Measurements from ENCODE around the gene SCGB1C1.

GRCh38 chr11:207208-207862 is 14.5 kb downstream of the SCGB1C1 start, which contains the start of the genes BET1L and RIC8A:
- TF ChIP-seq, protein P1, sequence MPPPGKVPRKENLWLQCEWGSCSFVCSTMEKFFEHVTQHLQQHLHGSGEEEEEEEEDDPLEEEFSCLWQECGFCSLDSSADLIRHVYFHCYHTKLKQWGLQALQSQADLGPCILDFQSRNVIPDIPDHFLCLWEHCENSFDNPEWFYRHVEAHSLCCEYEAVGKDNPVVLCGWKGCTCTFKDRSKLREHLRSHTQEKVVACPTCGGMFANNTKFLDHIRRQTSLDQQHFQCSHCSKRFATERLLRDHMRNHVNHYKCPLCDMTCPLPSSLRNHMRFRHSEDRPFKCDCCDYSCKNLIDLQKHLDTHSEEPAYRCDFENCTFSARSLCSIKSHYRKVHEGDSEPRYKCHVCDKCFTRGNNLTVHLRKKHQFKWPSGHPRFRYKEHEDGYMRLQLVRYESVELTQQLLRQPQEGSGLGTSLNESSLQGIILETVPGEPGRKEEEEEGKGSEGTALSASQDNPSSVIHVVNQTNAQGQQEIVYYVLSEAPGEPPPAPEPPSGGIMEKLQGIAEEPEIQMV (tag; conservative IDR thresholded peaks at IDR 0.05; ENCODE audit: low read depth) = no peak
- TF ChIP-seq RAD21 (CRISPR knock-in tag; conservative IDR thresholded peaks at IDR 0.05 in 1 of 2, IDR thresholded peaks at IDR 0.05 in 1 of 2) = no peak
- TF ChIP-seq, protein P2, sequence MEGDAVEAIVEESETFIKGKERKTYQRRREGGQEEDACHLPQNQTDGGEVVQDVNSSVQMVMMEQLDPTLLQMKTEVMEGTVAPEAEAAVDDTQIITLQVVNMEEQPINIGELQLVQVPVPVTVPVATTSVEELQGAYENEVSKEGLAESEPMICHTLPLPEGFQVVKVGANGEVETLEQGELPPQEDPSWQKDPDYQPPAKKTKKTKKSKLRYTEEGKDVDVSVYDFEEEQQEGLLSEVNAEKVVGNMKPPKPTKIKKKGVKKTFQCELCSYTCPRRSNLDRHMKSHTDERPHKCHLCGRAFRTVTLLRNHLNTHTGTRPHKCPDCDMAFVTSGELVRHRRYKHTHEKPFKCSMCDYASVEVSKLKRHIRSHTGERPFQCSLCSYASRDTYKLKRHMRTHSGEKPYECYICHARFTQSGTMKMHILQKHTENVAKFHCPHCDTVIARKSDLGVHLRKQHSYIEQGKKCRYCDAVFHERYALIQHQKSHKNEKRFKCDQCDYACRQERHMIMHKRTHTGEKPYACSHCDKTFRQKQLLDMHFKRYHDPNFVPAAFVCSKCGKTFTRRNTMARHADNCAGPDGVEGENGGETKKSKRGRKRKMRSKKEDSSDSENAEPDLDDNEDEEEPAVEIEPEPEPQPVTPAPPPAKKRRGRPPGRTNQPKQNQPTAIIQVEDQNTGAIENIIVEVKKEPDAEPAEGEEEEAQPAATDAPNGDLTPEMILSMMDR (IDR thresholded peaks at IDR 0.05 in 2 of 3, conservative IDR thresholded peaks at IDR 0.05 in 1 of 3; ENCODE audit: insufficient read depth in 2 of 3, low read depth in 1 of 3, low read length in 3 of 3) = no peak; a peak in 1 of 6 replicates
- TF ChIP-seq MXI1 (IDR thresholded peaks at IDR 0.05; ENCODE audit: low read depth, low read length) = no peak; the same call in 1 of the 2 replicates
- TF ChIP-seq RBM15 (IDR thresholded peaks at IDR 0.05; ENCODE audit: insufficient read depth, low read length) = no peak
- no peak for TF ChIP-seq REST (IDR thresholded peaks at IDR 0.05; ENCODE audit: borderline replicate concordance)
- no peak for TF ChIP-seq REST (CRISPR knock-in tag; IDR thresholded peaks at IDR 0.05; ENCODE audit: low read depth)
- peak; percentile 23; the same call in 1 of the 2 replicates for TF ChIP-seq EP300 (IDR thresholded peaks at IDR 0.05; ENCODE audit: low read length)
- no peak for TF ChIP-seq KLF16 (IDR thresholded peaks at IDR 0.05)
- TF ChIP-seq KDM1A (IDR thresholded peaks at IDR 0.05) = no peak
- TF ChIP-seq NR2C2 (CRISPR knock-in tag; IDR thresholded peaks at IDR 0.05) = 0 out of 2 replicates have a peak, but pooled peaks have one; percentile 38
- TF ChIP-seq NR2C2 (tag; IDR thresholded peaks at IDR 0.05) = peak; percentile 45; the same call in 1 of the 2 replicates
- peak; percentile 74 for TF ChIP-seq HNRNPLL (IDR thresholded peaks at IDR 0.05; ENCODE audit: low read depth, low read length, poor library complexity, severe bottlenecking)
- no peak; the same call in 1 of the 2 replicates for TF ChIP-seq POLR2AphosphoS2 (IDR thresholded peaks at IDR 0.05; ENCODE audit: low read length)
- no peak for TF ChIP-seq CHD2 (IDR thresholded peaks at IDR 0.05; ENCODE audit: low read depth, low read length)

All from K562 (cell line).